MV-4-11 (cell line): ENCODE data around the gene SNAI3.

ENCODE experiments used
- DNase-seq: peaks from one replicate; lab custom pipeline; 2025; lab: John Stamatoyannopoulos, UW

Gene SNAI3

GRCh38 chr16:88649924-88650748 is 36.2 kb downstream of the SNAI3 start:
- peak; percentile 65 for DNase-seq

- no peak for DNase-seq
Observed at GRCh38 chr16:88649195-88649923, 36.9 kb downstream of the SNAI3 start.

GRCh38 chr16:88647178-88648070 is 38.9 kb downstream of the SNAI3 start:
- no peak for DNase-seq

- DNase-seq = no peak
Observed at GRCh38 chr16:88646345-88647034, 39.8 kb downstream of the SNAI3 start.

GRCh38 chr16:88645941-88646340 is 40.4 kb downstream of the SNAI3 start:
- DNase-seq = no peak

- DNase-seq = no peak
Observed at GRCh38 chr16:88645455-88645854, 40.9 kb downstream of the SNAI3 start.

GRCh38 chr16:88643644-88643932 is 42.7 kb downstream of the SNAI3 start:
- no peak for DNase-seq

- DNase-seq = no peak
Observed at GRCh38 chr16:88642881-88643643, 43.2 kb downstream of the SNAI3 start.

GRCh38 chr16:88640498-88641247 is 45.6 kb downstream of the SNAI3 start:
- no peak for DNase-seq

GRCh38 chr16:88640039-88640495 is 46.2 kb downstream of the SNAI3 start:
- no peak for DNase-seq

- no peak for DNase-seq
Observed at GRCh38 chr16:88639231-88640038, 46.9 kb downstream of the SNAI3 start.

GRCh38 chr16:88638323-88639230 is 47.7 kb downstream of the SNAI3 start, which contains the start of gene IL17C:
Gene IL17C (plus strand): TSS chr16:88638572. CDS start chr16:88638642, 70 bp downstream.
- no peak for DNase-seq

- DNase-seq = no peak
Observed at GRCh38 chr16:88636488-88637265, 49.6 kb downstream of the SNAI3 start.

- no peak for DNase-seq
Observed at GRCh38 chr16:88635671-88636319, 50.5 kb downstream of the SNAI3 start.

GRCh38 chr16:88634994-88635670 is 51.2 kb downstream of the SNAI3 start:
- no peak for DNase-seq
